NCI-H187 treated with DMSO at 0.1 percent for 48 hours (cell line): ENCODE results near the gene SYT7.

Source experiments
- DNase-seq: peaks from one replicate; lab custom pipeline; 2025; lab: John Stamatoyannopoulos, UW

SYT7 gene

DNA sequence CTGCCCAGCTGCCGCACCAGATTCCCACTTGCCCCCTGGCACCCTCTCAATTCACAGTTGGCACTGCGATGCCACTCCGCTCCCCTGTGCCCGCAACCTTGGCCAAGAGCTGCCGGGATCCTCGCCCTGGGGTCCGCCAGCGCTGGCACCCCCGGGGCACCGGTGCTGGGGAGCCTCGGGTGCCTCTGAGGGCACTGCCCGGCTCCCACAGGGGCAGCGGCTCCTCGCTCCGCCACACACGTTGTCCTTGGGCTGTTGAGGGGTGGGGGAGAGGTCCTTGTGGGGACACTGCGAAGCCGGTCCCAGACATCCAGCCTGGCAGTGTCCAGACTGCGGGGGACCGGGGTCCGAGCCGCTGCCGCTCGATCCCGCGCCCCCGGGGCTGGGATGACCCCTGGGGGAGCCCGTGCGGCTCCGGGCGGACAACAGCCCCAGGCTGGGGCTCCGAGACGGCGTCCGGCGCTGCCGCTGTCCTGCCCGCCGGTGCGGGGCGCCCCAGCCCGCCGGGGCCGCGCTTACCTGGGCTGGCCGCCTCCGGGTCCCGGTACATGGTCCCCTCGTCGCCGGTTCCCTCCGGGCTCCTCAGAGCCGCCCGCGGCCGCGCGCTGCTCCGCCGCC is 496 bp downstream of the SYT7 start:
- DNase-seq, result no peak

DNA sequence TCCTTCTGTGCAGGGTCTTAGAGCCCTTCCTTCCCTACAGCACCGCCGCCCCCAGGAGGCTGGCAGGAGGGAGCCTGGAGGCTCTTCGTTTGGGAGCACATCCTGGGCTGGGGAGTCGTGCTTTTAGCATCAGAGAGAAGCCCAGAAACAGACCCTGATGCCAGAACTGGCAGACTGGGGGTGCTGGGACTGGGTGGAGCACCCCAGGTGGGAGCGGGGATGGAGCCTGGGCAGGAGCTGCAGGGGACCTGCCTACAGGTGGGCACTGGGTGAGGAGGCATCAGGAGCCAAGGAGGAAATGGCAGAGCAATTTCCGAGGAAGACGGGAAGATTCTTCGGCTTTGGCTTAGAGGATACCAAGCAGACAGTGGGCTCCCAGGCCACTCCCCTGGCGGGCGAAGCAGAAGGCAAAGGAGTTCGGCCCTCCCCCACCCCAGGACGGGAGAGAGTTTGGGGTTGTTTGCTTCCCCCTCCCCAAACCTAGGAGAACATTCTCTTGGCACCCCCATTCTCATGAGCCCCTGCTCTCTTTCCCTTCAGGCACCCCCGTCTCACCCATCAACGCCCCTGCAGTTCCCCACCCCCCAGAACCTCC is 1.1 kb downstream of the SYT7 start:
- no peak for DNase-seq

- DNase-seq, result no peak
Observed at GRCh38 chr11:61578819-61579675, 1.8 kb downstream of the SYT7 start.

DNA sequence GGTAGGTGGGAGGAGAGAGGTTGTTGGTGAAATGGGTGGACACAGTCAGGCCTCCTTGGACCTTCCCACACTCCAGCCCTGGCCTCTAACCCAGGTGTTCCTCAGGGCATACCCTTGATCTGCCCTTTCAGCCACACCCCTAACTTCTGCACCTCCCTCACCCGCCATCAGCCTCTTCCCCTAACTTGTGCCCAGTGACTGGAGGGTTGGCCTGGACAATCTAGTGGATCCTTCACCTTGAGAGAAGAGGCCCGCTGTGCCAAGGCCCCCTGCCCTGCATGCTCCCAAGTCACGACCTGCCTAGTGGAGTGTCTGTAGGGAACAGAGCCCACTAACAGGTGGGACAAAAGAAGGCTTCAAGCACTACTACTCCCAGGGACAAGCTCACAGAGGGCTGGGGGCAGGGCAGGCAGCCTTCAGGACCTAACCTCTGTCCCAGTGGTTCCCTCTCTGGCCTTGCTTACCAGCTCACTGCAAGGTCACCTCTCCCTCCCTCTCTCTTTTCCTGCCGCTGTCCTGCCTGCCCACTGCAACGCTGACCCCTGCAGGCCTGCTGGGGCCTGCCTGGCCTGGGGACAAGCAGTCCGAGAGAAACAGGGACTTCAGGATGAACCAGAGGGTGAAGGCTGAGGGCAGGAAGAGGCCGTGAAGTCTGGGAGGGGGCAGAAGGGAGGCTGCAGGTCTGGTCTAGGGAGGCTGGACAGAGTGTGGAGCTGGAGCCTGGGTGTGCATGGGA is 3.3 kb downstream of the SYT7 start:
- DNase-seq, result no peak

- no peak for DNase-seq
Observed at GRCh38 chr11:61575886-61576861, 4.7 kb downstream of the SYT7 start.

- DNase-seq, result no peak
Observed at GRCh38 chr11:61574611-61575010, 6.3 kb downstream of the SYT7 start.

- no peak for DNase-seq
Observed at GRCh38 chr11:61572913-61573312, 8.0 kb downstream of the SYT7 start.

- no peak for DNase-seq
Observed at GRCh38 chr11:61571869-61572268, 9.0 kb downstream of the SYT7 start.

DNA sequence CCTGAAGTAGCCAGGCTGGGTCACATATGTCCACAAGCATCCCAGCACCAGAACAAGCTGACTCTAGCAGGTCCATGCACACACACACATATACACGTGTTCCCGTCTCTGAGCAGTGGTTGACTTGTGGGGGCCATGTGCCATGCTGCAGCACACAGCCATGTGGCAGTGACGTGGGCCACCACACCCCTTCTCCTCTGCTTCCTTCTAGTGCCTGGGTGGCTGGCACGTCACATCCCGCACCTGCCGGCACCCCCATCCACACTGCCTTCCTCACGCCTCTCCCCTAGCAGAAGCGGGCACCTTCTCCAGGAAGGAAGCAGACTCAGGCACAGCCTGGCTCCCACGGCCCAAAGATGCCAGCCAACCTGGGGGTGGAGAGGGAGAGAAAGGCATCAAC is 9.5 kb downstream of the SYT7 start:
- DNase-seq, result no peak

GRCh38 chr11:61569701-61570100 is 11.2 kb downstream of the SYT7 start:
- DNase-seq, result no peak

DNA sequence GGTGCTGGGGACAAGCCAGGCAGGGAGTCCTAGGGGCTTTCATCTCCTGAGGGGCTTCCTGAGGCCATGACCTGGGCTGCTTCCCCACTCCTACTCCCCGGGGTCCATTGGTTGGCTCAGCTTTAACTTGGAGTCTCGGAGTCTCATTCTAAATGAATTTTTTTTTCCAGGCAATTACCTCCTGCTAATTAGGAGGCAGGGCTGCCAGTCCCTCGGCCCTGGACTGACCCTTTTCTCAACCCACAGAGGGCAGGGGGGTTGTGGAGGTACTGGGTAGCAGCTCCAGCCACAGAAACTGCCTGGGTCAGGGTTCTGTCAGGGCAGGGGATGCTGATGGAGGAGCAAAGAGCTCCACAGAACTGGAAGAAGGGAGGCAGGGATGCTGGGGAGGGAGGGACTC is 11.9 kb downstream of the SYT7 start:
- no peak for DNase-seq

GRCh38 chr11:61567286-61568061 is 13.4 kb downstream of the SYT7 start:
- no peak for DNase-seq

- DNase-seq, result no peak
Observed at GRCh38 chr11:61564936-61565696, 15.8 kb downstream of the SYT7 start.

GRCh38 chr11:61560751-61561150 is 20.1 kb downstream of the SYT7 start:
- DNase-seq, result no peak

DNA sequence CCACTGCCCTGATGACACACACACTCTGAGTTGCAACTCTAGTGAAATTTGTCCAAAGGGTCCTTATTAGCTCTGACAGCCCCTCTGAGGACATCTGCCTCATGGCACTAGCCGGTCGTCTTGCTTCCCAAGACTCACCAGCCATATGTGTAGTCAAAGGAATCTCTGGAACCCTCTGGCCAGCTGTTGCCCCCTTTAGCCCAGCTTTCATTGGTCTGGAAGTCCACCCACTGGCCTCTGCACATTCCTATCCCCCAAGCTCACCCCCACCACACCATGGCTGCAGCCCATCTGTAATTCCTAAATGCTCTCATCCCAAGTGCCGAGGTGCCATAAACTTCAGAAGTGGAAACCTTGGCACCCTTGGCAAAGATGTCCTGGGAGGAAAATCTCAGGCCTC is 24.3 kb downstream of the SYT7 start:
- DNase-seq, result no peak

- no peak for DNase-seq
Observed at GRCh38 chr11:61555978-61556377, 24.9 kb downstream of the SYT7 start.

- DNase-seq, result no peak
Observed at GRCh38 chr11:61555051-61555969, 25.6 kb downstream of the SYT7 start.

DNA sequence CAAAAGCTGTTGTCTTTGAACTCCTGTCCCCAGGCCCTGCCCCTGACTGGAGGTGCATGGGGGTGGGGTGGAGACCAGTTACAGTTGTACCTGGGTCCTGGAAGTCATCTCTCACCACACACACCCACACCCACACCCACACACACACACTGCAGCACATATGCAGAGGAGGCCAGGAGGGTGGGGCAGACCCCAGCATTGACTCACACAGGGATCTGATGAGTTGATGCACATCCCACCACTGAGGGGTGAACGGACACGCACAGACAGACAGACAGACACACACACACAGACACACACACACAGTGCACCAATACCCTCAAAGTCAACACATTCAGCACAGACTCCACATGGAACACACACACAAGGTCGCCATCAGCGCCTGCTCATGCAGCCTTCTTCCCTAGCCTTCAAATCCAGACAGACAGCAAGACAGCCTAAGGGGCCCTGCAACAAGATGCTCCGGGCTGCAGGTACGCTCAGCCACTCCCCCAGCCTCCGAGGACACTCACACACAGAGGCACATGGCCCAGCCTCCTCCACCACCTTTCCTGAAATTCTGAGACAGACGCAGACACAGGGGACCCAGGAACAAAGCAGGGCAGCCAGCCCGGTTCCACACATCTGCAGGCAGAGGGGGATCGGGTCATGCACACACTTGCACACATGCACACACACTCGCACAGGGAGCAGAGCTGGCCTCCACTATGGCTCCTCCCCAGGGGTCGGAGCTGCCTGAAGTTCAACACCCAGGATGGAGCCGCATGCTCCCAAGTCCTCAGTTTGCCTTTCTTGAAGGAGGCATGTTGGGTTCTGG is 26.5 kb downstream of the SYT7 start:
- no peak for DNase-seq
